ENCODE results near the gene CDH20.

CDH20 gene

DNA sequence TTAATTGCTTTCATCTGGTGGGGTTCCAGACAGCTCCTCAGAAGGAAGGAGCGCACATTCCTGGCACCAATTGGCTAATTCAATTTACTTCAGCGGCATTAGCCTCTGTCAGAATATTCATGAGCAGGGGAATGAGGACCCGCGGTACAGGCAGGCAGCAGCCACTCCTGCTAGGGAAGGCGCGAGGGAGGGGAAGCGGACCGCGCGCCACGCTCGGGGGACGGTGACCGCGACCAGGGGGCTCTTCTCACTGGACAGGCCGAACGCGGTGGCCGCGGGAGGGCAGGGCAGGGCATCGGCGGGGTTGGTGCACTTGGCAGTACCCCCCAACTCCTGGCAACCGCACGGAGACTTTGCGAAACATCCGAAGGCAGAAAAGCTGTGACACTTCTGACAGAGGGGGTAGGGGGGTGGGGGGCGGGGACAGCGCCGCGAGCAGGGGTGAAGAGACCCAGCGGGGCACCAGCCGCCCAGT, at the start of gene CDH20:
Gene CDH20 (plus strand): TSS at position 160 of the 475 bp plus-strand sequence.
- DNase-seq: no peak

DNA sequence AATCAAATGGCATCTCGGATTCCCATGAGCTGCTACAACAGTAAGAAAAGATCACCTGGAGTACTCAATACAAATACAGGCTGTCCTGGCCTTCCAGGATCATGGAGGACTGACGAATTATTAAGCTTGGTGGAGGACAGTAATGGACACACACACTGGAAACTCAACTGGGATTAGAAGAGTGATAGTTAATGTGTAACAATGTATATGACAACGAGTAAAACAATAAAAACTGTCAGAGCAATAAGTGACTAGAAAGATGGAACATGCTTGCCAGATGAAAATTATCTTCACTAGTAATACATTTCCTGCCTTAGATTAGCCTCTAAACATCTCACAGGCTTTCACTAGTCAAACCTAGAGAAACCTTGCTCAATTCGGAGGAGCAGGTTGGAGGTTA, 49.2 kb upstream of the CDH20 start:
- no peak for DNase-seq

DNA sequence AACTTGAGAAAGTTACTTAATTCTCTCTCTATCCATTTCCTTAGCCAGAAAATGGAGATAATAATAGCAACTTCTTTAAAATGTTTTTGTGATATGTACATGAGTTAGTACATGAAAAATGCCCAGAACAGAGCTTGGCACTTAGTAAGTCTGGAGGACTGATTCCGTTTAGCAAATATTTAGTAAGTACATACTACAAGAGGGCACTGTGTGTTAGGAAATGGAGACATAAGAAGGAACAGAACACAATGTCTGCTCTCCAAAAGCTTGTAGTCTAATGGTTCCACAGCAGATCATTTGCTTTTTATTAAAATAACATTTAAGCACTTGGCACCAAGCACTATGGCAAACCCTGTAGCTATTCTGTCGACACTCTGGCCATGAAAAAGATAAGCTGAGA, 47.5 kb upstream of the CDH20 start:
- DNase-seq: no peak

DNA sequence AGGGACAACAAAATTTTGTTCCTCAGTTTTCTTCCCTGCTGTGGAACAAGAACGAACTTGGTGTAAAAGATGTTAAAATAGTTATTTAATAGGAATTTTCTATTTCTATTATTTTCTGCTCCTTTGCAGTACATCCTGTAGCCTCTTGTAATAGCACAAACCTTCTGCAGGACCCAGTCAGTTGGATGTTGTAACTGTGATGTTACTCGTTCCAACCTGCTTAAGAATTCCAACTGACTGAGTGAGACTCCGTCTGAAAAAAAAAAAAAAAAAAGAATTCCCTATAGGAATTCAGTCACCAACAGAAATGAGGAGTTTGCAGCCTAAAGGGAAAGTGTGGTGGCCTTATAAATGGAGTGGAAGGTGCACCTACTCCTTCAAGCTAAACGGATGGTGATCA, 46.4 kb upstream of the CDH20 start:
- no peak for DNase-seq

DNA sequence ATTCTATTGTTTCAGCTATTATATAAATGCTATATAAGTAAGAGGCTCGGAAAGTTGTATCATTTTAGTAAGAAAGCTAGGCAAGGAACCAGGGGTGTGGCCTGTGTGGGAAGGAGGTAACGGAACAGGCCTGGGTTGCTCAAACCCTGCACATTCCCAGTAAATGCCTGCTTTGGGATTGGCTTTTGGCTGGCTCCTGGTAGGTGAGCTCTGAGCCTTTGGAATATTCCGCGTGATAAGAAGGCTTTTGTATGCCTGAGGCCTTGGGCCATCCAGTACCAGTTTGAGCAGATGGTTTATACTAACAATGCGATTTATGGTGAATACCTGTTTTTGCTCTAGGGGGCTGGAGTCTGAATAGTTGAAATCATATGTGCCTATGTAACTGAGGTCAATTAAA, 42.6 kb upstream of the CDH20 start:
- DNase-seq: no peak

DNA sequence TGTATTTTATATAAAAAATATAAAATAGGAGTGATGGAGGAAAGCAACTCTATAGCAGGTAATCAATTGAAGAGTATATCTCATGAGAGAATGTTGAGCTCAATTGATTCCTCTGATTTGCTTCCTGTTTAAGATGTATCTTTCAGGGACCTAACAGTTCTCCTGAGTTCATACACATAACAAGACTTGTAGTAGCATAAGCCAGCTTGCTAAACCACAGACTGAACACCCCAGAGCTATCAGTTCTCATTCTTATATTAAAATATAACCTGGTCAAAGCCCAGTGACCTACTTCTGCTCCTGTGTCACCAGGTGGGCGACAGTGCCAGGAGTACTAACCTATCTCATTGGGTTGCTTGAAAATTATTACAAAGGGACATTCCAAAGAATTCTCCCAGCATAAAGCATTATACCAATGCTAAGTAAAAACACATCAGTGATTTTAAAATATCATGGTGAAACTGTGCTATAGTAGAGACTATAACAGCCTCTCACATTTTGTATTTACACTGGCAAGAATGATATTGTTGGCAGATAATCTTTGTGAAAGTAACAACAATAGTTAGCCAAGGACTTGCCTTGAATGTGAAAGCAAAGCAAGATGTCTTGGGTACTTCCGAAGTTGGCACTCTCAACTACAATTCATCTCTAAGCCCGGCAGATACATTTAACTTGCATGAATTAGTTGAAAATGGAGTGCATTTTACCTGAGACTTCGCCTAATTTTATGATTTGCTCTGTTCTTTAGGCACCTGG, 40.8 kb upstream of the CDH20 start:
- DNase-seq: no peak

DNA sequence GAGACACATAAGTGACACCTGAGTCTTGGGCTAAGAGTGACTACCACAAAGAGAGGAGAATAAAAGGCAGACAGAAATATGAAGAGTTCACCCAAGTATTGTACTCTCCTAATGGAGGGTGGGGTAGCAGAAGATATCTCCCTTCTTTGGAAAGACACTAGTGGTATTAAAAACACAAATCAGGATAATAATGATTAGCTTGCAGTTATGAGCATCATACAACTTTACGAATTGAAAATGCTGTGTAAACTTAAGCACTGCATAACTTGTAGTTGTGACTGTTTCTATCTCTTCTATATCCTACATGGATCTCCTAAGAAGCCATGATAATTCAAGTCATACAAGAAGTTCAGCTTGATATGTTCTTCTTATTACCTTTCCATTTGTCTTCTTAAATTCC, 38.1 kb upstream of the CDH20 start:
- DNase-seq: no peak

DNA sequence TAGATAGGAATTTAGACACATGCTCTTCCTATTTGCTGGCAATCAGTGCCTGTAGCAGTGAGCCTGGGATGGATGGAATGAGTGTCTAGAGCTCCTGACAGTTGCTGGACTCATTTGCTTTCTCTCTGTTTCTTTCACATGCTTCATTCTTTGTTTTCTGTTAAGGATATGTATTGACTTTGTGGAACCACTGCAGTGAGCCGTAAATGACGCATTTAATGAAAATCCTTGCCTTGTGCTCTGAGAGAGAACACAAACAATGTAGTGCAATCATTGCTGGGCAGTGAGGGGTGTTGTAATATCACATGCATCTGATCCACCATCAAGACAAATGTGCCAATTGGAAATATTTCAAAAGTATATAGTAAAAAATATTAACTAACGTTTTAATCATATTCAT, 25.2 kb upstream of the CDH20 start:
- DNase-seq: no peak

DNA sequence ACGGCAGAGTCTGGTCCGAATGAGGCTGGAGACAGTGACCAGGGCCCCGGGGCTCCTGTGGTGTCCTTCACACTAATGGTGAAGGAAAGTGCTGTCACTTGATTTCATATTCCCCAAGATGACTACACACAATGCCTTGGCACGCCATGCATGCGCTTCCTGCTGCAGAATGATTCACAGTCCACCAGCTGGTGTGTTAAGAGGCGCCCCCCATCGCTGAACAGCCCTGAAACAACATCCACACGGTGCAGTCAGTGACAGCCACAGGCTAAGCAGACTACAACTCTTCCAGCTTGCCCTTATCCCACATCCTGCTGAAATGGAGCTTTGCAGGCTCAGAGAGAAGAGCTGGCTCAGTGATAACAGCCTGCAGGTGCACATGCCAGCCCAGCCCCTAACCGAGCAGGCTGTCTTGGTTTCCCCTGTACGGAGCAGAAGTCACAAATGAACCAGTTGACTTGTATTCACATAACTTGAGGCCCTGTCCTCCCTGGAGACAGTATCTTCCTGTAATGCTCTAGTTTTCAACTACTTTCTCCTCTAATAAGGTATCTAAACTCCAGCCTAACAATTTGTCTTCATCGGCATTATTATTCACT, 24.3 kb upstream of the CDH20 start:
- no peak for DNase-seq

DNA sequence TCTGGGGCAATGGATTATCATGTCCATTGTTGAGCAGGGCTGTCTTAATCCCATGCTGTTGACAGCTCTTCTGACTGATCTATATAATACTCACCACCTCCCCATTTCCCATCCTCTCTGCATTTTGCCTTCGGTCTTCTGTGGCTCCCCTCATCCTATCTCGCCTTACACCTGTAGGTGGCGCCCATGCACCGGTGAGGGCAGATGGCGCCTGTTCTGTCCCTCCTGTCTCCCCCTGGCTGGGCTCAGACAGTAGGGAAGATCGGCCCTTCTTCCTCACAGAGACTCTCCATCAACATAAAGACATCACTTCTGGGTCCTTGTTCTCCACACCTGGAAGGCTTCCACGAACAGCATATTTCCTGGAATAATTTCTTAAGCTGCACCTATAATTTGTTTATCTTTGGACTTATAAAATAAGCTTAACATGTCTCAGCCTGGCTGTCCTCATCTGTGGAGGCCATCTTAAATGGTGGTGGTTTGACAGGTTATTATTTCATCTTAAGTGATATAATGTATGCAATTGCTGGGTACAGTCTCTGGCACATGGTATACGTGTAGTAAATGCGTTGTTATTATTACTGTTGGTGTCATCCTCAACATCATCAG, 10.9 kb upstream of the CDH20 start:
- peak; percentile 32 for DNase-seq

DNA sequence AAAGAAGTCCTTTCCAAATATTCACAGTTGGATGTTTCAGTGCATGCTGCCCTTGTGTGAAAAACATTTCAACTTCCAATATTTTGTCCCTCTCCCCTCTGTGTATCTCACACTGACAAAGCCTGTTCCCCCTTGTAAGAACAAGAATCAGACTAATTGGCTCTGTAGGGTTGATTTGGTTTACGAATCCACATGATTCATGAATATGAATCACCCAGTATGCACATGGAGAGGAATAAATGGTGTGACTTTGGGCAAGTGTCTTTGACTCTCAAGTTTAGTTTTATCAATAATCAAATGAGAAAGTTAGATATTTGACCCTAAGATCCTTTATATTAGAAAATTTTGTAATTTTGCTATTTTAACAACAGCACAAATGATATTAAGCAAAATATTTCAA, 9.3 kb upstream of the CDH20 start:
- no peak for DNase-seq

DNA sequence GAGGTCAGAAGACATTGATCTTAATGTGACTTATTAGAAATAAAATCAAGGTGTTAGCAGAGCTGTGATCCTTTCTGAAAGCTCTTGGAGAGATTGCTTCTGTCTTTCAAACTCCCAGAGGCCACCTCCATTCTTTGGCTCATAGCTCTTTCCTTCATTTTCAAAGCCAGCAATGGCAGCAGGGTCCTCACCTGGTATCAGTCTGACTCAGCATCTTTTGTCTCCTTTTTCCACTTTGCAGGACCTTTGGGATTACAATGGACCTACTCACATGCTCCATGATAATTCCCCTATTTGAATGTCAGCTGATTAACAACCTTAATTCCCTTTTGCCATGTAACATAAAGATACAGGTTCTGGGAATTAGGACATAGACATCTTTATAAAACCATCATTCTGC, 6.8 kb upstream of the CDH20 start:
- no peak for DNase-seq

DNA sequence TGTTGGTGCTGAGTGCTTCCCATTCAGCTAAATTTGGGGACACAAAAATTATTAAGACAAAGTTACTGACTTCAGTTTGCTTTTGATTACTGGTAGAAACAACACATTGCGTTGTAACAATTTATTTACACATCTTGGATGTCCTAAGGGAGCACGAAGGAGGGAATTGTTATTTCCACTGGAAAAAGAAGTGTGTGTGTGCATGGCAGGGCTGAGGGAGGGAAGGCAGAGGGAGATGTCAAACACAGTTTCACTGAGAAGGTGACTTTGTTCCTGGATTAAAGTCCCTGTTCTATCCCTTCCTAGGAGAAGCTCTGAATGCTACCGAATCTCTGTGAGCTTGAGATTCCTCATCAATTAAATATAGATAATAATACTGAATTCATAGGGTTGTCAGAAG, 3.8 kb upstream of the CDH20 start:
- DNase-seq: no peak

DNA sequence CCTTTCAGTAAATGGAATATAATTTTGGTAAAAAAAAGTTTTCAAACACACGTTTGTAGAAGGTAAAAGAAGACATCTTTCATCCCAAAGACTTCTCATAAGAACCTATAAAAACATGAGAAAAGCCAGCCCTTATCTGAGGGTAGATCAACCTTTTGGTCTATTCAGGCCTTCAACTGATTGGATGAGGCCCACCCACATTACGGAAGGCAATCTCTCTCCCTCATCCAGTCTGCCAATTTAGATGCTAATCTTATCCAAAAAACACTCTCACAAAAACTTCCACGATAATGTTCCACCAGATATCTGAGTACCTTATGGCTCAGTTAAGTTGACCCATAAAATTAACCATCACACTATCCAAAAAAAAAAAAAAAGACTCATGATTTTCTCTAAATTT, 2.2 kb upstream of the CDH20 start:
- DNase-seq: no peak

DNA sequence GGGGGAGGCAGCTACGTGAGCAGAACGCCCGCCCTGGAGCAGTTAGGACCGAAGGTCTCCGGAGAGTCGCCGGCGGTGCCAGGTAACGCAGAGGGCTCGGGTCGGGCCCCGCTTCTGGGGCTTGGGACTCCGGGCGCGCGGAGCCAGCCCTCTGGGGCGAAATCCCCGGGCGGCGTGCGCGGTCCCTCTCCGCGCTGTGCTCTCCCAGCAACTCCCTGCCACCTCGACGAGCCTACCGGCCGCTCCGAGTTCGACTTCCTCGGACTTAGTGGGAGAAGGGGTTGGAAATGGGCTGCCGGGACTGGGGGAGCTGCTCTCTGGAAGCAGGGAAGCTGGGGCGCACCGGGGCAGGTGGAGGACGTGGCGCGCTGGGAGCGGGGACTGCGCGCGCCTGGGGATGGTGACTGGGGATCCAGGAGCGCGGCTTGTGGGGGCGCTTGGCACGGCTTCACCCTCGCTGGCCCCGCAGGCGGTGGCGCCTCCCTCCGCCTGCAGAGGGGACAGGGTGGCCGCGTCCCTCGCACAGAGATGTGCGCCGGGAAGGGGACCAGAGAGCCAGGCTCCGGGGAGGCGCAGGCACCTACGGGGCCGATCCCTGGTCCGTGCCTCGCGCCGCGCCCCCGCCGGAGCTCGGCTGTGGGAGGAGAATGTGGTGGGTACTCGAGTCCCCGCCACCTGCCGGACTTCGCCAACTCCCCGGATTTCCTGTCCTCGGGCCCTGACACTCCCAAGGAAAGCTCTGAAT, 688 bp downstream of the CDH20 start:
- DNase-seq: no peak

DNA sequence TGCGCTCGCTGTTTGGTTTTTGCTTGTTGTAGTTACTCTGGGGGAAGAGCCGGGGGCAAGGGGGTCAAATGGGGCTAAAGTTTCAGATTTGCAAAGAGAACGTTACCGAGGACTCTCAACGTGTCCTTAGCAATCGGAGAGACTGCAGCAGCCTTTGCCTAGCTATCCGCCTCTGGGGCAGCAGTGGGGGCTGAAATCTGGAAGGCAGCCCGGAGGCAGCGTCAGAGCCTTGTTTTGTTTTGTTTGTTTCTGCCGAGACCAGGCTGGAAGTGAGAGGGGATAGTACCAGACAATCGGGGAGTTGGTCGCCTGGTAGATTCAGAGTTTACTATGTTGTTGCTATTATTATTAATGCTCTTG, 1.2 kb downstream of the CDH20 start:
- no peak for DNase-seq

DNA sequence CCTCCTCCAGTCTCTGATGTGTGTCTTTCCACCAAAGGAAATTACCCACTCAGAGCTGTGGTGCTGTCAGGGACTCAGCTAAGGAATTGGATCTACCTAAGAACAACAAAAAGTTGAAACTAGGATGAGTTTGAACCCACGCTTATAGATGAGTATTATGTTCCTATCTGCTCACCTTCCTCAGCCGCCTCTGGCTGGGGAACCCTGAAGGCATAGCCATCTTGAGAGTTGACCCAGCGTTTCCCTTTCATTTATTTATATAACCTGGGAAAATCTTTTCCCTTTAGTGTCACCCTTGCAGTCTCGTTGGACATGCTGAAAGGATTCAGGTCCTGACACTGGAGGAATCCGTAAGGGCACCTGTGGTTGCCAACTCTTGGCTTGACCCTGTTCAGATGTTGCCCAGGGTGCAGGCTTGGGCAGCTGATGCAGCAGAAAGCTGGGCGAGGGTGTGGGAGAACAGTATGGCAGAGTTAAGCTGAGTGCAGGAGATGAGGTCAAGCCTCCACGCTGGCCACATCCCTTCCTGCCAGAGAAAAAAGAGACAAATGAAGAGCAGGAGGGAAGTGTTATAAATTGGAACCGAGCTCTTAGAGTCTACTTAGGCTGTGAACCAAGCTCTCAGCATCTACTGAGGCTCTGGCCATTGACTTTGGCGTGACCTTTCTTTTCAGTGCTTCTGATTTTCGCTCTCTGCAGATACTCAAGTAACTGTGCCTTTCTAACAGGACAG, 1.9 kb downstream of the CDH20 start:
- no peak for DNase-seq

DNA sequence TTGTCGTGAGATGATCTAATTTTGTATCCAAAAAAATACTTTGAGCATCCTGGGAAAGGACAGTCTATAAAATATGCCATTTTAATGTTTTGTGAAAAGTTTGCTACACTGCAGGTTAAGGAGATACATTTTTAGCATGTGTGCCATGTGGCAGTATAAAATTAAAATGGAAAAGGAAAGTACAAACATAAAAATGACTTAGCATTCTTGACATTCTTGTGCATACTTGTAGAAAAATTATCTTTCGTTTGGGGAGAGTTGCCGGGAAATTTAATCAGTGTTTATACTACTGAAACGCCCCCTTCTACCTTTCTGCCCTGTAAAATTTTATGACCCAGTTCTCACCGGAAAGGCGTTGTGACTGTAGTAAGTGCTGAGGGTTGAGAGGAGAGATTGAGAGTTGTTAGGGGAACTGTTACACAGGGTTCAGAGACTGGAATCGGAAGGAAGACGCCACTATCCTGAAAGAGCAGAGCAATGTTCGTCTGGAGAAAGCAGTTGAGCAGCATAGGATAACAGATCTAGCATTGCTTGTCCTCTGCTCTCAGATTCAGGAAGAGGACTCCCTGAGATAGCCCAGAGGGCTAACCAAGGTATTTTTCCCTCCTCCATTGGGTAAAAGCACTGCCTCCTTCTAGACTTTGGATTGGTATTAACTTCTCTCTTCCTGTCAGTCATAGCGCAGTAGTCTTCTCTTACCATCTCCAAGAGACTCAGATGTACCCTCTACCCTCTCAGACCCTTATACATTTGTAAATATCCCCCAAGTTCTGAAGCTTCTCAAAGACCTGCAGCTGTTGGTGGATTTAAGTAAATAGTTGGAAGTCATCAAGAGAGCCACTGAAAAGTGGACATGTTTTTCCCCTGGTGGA, 2.7 kb downstream of the CDH20 start:
- DNase-seq: no peak

DNA sequence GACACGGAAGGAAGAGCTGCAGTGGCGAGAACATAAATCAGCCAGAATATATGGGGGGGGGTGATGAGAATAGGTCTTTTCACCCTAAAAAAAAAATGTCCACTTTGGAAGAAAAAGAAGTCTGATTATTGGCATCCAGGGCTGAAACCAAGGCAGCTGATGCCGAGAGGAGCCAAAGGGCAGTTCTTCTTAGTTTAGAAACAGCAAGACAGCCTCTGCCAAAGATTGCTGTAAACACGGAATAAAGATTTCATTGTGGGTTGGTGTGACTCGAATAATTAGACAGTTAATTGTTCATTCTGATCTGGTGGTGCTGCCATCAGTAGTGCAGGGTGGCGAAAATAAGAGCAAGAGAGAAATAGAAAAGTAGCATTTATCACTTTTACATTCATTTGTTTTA, 3.5 kb downstream of the CDH20 start:
- DNase-seq: no peak

DNA sequence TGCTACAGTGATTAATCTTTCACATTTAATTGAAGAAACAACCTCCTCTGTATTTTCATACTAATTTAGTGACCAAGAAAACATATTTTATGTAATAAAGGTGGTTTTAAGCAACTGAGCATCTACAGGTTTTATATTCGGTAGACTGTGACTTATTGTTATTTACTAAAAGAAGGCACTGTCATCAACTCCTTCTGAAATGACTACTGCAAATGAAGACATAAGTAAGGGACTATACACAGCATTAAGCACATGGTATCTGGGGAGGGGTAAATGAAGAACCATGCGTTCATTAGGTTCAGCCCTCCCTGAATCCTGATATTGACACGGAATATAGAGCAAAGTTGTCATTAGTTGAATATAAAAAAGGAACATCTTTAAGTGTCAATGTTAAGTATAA, 4.3 kb downstream of the CDH20 start:
- DNase-seq: no peak

DNA sequence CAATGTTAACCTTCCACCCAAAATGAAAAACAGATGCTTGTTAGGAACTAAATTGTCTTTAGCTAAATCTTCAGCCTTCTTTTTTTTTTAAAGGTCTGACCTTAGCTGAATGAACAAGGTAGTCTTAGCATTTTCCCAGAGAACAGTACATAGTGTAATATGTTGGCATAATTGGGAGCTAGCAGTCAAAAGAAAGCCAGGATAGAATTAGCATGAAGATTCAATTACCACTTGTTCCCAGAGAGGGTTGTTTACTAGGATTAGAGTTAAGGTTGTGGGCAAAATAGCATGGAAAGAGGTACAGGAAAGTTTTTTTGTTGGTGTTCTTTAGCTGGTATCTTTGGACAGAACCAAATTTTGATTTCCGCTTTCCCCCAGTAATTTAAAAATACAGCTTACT, 6.9 kb downstream of the CDH20 start:
- DNase-seq: no peak

DNA sequence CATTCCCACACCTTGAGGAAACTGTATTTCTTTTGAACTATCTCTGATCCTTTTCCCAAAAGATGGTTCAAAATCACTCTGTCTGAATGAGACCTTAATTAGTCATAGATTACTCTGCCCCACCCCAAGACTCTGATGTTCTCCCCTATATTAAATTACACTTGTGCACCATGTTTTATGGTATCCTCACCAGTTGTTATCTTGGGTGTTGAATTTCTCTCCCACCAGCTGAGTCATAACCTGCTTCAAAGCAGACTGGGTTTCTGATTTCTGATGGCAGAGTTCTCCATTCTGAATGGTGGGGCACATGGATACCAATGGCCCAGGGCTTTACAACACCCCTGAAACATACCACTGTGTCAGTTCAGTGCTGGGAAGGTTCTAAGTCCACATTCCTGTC, 15.0 kb downstream of the CDH20 start:
- no peak for DNase-seq
